Ovary (tissue), 3 donors: ENCODE data around the gene ACSM5.
"Not testable (repeated sequence)": the region's sequence is repeated elsewhere in the genome, so short reads cannot be mapped to it uniquely, and the experiment has no call there.

Experiments
- CTCF ChIP-seq, 3 donors: fragments of 450-650 bp in 2 of 3; fragments of 200-600 bp in 1 of 3; IDR thresholded peaks; one replicate each; pipeline versions ENCODE4 v1.5.1 to v1.8.0; 2016 to 2022; ENCODE audit warnings: antibody characterized with exemption in 3 of 3, mild to moderate bottlenecking in 1 of 3
- EP300 ChIP-seq: sonication (generic); formaldehyde crosslinking; IDR thresholded peaks from one replicate; pipeline ENCODE4 v1.6.1; 2017; ENCODE audit warnings: antibody characterized with exemption
- POLR2A ChIP-seq: fragments of 450-650 bp; IDR thresholded peaks from one replicate; pipeline ENCODE4 v1.6.1; 2017; ENCODE audit warnings: antibody characterized with exemption, mild to moderate bottlenecking, moderate library complexity
- donor health status: DM: no; HTN: no; CAD: no.

DNA sequence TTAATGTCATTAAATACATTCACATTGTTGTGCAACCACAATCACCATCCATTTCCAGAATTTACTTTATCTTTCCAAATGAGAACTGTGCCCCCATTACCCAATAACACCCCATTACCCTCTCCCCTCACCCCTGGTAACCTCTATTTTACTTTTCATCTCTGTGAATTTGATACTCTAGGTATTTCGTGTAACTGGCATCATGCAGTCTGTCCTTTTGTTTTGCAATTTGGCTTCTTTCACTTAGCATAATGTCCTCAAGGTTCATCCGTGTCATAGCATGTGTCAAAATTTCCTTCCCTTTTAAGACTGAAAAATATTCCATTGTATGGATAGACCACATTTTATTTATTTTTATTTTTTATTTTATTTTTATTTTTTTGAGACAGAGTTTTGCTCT, 12.4 kb downstream of the ACSM5 start:
- TF ChIP-seq CTCF (IDR thresholded peaks at IDR 0.05); POLR2A; EP300: not testable (repeated sequence)
